Bronchial epithelial cell (primary cell): ENCODE measurements around the gene ZNF143. TPM values are rescaled to one million over a fixed set of nuclear protein-coding genes. Genes with fewer than 3 reads are reported as not detected.
A peak's percentile ranks its signal among the peaks of the same experiment; 100 is the strongest.

ENCODE experiments used
- DNase-seq: peaks from one replicate; pipeline ENCODE4 v3.0.0-alpha.2; 2010; ENCODE audit warnings: low read depth
- FAIRE-seq: peaks from 2 replicates; lab custom pipeline; 2011; peaks lifted over from hg19 to GRCh38; lab: Jason Lieb, UNC
- H3K27me3 ChIP-seq: 2 replicates; pipeline ENCODE4 v1.5.1; 2011; ENCODE audit warnings: low read length; ENCODE audit not compliant: control insufficient read depth, insufficient read depth
- H3K36me3 ChIP-seq: 2 replicates; pipeline ENCODE4 v1.5.1; 2011; ENCODE audit warnings: low read length; ENCODE audit not compliant: control insufficient read depth, insufficient read depth
- H3K4me3 ChIP-seq: 2 replicates; pipeline ENCODE4 v1.5.1; 2011; ENCODE audit warnings: mild to moderate bottlenecking, low read depth, low read length, control low read depth
- CTCF ChIP-seq: IDR thresholded peaks from 2 replicates; pipeline ENCODE4 v1.5.1; 2011; ENCODE audit warnings: mild to moderate bottlenecking, moderate library complexity, low read length, control low read depth, inconsistent platforms; ENCODE audit not compliant: insufficient read depth, severe bottlenecking
- total RNA-seq: library from RNA; depleted of rRNA; stranded (reverse); fragments of >200 nt; gene quantifications from 2 replicates; pipeline ENCODE4 v1.2.1, GENCODE V29; 2014

ZNF143 gene
- total RNA-seq, 1 donor from 2014 or later, result 54.2 TPM

- FAIRE-seq, result no peak
- Histone ChIP-seq H3K27me3 (no peaks in the 10 kb centered on the region), H3K4me3 (no peak overlapping the region), H3K36me3 (no peaks in the 10 kb centered on the region)
- DNase-seq, result no peak
- TF ChIP-seq CTCF, result no peak
Measured at GRCh38 chr11:9455722-9456121, 5.1 kb upstream of the ZNF143 start.

GRCh38 chr11:9459667-9460321 lies 1.0 kb upstream of the ZNF143 start:
- FAIRE-seq (no peak), DNase-seq (peak; percentile 52)
- TF ChIP-seq CTCF, result no peak
- H3K27me3 ChIP-seq, result no peaks in the 10 kb centered on the region
- peak overlapping the region; percentile 99 for H3K4me3 ChIP-seq
- no peaks in the 10 kb centered on the region for H3K36me3 ChIP-seq

GRCh38 chr11:9461063-9461759 lies 399 bp downstream of the ZNF143 start:
- peak; percentile 71 for DNase-seq
- Histone ChIP-seq H3K36me3 (no peaks in the 10 kb centered on the region), H3K4me3 (peak overlapping the region; percentile 49), H3K27me3 (no peaks in the 10 kb centered on the region)
- TF ChIP-seq CTCF, result no peak
- FAIRE-seq, result no peak

GRCh38 chr11:9461760-9462134 lies 935 bp downstream of the ZNF143 start:
- no peak for FAIRE-seq
- H3K36me3 ChIP-seq, result no peaks in the 10 kb centered on the region
- TF ChIP-seq CTCF, result no peak

GRCh38 chr11:9462172-9462799 lies 1.5 kb downstream of the ZNF143 start:
- DNase-seq (peak; percentile 21), FAIRE-seq (no peak)
- Histone ChIP-seq H3K27me3 (no peaks in the 10 kb centered on the region), H3K4me3 (peak overlapping the region; percentile 49), H3K36me3 (no peaks in the 10 kb centered on the region)
- no peak for TF ChIP-seq CTCF

More at GRCh38 chr11:9461760-9462134, 935 bp downstream of the ZNF143 start:
- Histone ChIP-seq H3K4me3 (peak overlapping the region; percentile 49), H3K27me3 (no peaks in the 10 kb centered on the region)
- peak; percentile 22 for DNase-seq
